Activated CD8-positive, alpha-beta T cell treated with anti-CD3 and anti-CD28 coated beads for 36 hours (primary cell): ENCODE results near the gene MTUS2. TPM values are rescaled to one million over a fixed set of nuclear protein-coding genes. Genes with fewer than 3 reads are reported as not detected.
"Not testable (repeated sequence)": the region's sequence is repeated elsewhere in the genome, so short reads cannot be mapped to it uniquely, and the experiment has no call there.

Source experiments
- ATAC-seq: fragments of 200-7000 bp; cut with Tn5 transposase; one replicate; pipeline ENCODE4 v1.10.0; 2021; ENCODE audit warnings: mild to moderate bottlenecking, moderate library complexity
- CTCF ChIA-PET: fragments of 350-600 bp; sonication (Branson Sonifier 250); formaldehyde crosslinking; loops from one replicate; lab custom pipeline; 2021; ENCODE audit warnings: antibody characterized with exemption; lab: Charles Lee
- POLR2A ChIA-PET: fragments of 350-600 bp; sonication (Branson Sonifier 250); formaldehyde crosslinking; loops from one replicate; lab custom pipeline; 2021; ENCODE audit warnings: antibody characterized with exemption; lab: Charles Lee
- DNase-seq: peaks from one replicate; pipeline ENCODE4 v3.0.0-alpha.2; 2020
- H3K27ac Mint-ChIP-seq: one replicate; pipeline ENCODE4 v1.8.0; 2021; ENCODE audit warnings: mild to moderate bottlenecking, mixed read lengths
- H3K27me3 Mint-ChIP-seq: one replicate; pipeline ENCODE4 v1.8.0; 2021; ENCODE audit warnings: mixed read lengths
- H3K36me3 Mint-ChIP-seq: one replicate; pipeline ENCODE4 v1.8.0; 2021; ENCODE audit warnings: low read depth, mixed read lengths
- H3K4me1 Mint-ChIP-seq: one replicate; pipeline ENCODE4 v1.8.0; 2021; ENCODE audit warnings: low read depth, mixed read lengths
- H3K4me3 Mint-ChIP-seq: one replicate; pipeline ENCODE4 v1.8.0; 2021; ENCODE audit warnings: mild to moderate bottlenecking, moderate library complexity, mixed read lengths
- H3K9me3 Mint-ChIP-seq: one replicate; pipeline ENCODE4 v1.8.0; 2021; ENCODE audit warnings: mixed read lengths
- intact Hi-C: fragments of 100-400 bp; cut with micrococcal nuclease; formaldehyde crosslinking; loops from one replicate; pipeline ENCODE4 v1.10.0; 2022
- total RNA-seq, 2 experiments: library from RNA; stranded (reverse); gene quantifications; one replicate each; pipeline ENCODE4 v1.2.3, GENCODE V29; 2021
- TF ChIP-seq, protein P1 (sequence below): fragments of 200-600 bp; IDR thresholded peaks from one replicate; pipeline ENCODE4 v1.8.0; 2022; ENCODE audit warnings: antibody characterized with exemption, mild to moderate bottlenecking

Gene MTUS2
- total RNA-seq, 2 experiments from 2014 or later: not detected

DNA sequence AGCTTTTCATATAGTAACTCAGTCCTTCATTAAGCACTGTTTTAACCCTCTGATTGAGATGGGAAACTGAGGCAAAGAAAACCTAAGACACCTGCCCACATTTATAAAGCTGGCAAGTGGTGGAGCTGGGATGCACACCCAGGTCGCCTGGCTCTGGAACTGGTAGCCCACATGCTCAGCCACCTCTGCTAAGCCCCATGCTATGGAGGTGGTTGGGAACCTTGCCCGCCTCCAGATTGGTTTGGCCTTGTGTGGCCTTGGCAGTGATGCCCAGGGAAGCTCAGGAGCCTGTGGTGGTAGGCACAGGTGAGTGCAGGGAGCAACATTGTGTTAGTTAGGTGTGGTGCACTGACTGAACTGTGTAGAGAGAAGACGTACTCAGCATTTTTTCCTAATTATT lies 370.2 kb downstream of the MTUS2 start:
- H3K27me3 Mint-ChIP-seq: no peaks in the 10 kb centered on the region
- DNase-seq: no peak
- ChIA-PET CTCF (no interaction called here), POLR2A (no interaction called here)
- ATAC-seq: no peak
- H3K4me1 Mint-ChIP-seq: no peaks in the 10 kb centered on the region
- intact Hi-C loops: no loop called here
- peaks cover 3% of the 10 kb centered on the region for H3K9me3 Mint-ChIP-seq
- H3K36me3 Mint-ChIP-seq: no peaks in the 10 kb centered on the region
- no peak overlapping the region for H3K27ac Mint-ChIP-seq
- no peak overlapping the region for H3K4me3 Mint-ChIP-seq
- TF ChIP-seq, protein P1, sequence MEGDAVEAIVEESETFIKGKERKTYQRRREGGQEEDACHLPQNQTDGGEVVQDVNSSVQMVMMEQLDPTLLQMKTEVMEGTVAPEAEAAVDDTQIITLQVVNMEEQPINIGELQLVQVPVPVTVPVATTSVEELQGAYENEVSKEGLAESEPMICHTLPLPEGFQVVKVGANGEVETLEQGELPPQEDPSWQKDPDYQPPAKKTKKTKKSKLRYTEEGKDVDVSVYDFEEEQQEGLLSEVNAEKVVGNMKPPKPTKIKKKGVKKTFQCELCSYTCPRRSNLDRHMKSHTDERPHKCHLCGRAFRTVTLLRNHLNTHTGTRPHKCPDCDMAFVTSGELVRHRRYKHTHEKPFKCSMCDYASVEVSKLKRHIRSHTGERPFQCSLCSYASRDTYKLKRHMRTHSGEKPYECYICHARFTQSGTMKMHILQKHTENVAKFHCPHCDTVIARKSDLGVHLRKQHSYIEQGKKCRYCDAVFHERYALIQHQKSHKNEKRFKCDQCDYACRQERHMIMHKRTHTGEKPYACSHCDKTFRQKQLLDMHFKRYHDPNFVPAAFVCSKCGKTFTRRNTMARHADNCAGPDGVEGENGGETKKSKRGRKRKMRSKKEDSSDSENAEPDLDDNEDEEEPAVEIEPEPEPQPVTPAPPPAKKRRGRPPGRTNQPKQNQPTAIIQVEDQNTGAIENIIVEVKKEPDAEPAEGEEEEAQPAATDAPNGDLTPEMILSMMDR: no peak

DNA sequence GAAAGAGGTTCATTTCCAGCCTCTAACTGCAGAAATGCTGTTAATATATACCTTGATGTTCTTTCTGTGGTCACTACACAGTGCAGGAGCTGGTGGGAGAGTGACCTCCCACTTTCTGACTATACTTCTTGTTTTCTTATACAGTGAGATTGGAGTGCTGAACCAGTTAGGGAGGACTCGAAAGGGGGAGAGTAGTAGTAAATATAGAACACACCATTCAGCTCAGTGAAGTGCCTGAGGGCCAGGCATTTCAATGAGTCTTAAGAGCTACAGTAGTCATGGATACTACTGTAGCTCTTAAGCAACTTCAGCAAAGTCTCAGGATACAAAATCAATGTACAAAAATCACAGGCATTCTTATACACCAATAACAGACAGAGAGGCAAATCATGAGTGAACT lies 372.9 kb downstream of the MTUS2 start:
- ATAC-seq (no peak), DNase-seq (no peak)
- no peaks in the 10 kb centered on the region for H3K27me3 Mint-ChIP-seq
- no peak overlapping the region for H3K27ac Mint-ChIP-seq
- H3K9me3 Mint-ChIP-seq: peaks cover 8% of the 10 kb centered on the region
- intact Hi-C loops: no loop called here
- TF ChIP-seq, protein P1: no peak
- CTCF ChIA-PET: no interaction called here
- no peaks in the 10 kb centered on the region for H3K36me3 Mint-ChIP-seq
- POLR2A ChIA-PET: no interaction called here
- H3K4me3 Mint-ChIP-seq: no peak overlapping the region
- H3K4me1 Mint-ChIP-seq: no peaks in the 10 kb centered on the region

DNA sequence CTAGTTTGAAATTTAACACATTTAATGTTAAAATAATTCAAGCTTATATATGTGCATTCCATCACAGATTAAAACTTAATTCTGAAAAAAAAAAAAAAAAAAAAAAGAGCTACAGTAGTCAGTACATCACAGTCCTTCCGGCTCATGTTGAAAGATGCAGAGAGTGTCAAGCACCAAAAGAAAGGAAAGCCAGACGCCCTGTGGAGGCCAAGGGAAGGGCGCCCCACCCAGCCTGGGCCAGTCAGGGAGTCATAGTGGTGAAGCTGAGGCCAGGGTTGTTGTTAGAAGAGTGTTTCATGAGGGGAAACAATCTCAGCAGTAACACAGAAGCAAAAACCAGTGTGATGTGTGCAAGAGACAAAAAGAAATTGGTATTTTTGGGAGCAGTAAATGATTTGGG lies 375.3 kb downstream of the MTUS2 start:
- Mint-ChIP-seq H3K27ac (no peak overlapping the region), H3K9me3 (peaks cover 19% of the 10 kb centered on the region), H3K4me3 (no peak overlapping the region), H3K36me3 (no peaks in the 10 kb centered on the region), H3K27me3 (no peaks in the 10 kb centered on the region), H3K4me1 (no peaks in the 10 kb centered on the region)
- intact Hi-C loops: no loop called here
- DNase-seq: no peak
- ATAC-seq: no peak
- TF ChIP-seq, protein P1: no peak
- ChIA-PET POLR2A (no interaction called here), CTCF (no interaction called here)

DNA sequence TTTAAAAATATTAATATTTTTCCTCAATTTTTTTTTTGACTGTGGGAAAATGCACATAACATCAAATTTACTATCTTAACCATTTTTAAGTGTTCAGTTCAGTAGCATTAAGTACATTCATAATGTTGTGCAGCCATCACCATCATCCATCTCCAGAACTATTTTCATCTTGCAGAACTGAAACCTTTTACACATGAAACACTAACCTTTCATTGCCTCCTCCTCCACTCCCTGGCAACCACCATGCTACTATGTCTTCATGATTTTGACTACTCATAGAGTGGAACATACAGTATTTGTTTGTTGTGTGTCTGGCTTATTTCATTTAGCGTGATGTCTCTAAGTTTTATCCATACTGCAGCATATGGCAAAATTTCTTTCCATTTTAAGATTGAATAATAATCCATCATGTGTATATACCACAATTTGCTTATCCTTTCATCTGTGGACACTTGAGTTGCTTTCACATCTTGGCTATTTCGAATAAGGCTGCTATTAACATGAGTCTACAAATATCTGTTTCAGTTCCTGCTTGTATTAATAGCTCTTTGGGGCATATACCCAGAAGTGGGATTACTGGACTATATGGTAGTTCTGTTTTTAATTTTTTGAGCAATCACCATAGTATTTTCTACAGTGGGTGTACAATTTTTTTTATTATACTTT lies 376.4 kb downstream of the MTUS2 start:
- intact Hi-C loops: no loop called here
- H3K36me3 Mint-ChIP-seq: no peaks in the 10 kb centered on the region
- ChIA-PET POLR2A (interaction anchor here (0.7 kb wide), 1 partner anchor 144 kb away, joined by 4 read pairs; no protein-coding TSS in a partner anchor), CTCF (no interaction called here)
- H3K27me3 Mint-ChIP-seq: no peaks in the 10 kb centered on the region
- DNase-seq: no peak
- peaks cover 23% of the 10 kb centered on the region for H3K9me3 Mint-ChIP-seq
- H3K27ac Mint-ChIP-seq: no peak overlapping the region
- no peak for ATAC-seq
- H3K4me1 Mint-ChIP-seq: no peaks in the 10 kb centered on the region
- TF ChIP-seq, protein P1: no peak
- no peak overlapping the region for H3K4me3 Mint-ChIP-seq

DNA sequence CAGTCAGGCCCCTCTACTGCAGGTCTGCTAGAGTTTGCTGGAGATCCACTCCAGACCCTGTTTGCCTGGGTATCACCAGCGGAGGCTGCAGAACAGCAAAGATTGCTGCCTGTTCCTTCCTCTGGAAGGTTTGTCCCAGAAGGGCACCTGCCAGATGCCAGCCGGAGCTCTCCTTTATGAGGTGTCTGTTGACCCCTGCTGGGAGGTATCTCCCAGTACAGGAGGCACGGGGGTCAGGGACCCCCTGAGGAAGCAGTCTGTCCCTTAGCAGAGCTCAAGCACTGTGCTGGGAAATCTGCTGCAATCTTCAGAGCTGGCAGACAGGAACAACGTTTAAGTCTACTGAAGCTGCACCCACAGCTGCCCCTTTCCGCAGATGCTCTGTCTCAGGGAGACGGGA lies 382.6 kb downstream of the MTUS2 start:
- H3K36me3 Mint-ChIP-seq, POLR2A ChIA-PET, ATAC-seq, DNase-seq, H3K27ac Mint-ChIP-seq, H3K27me3 Mint-ChIP-seq, H3K4me3 Mint-ChIP-seq, H3K4me1 Mint-ChIP-seq, intact Hi-C loops, CTCF ChIA-PET: not testable (repeated sequence)
- H3K9me3 Mint-ChIP-seq: peaks cover 15% of the 10 kb centered on the region
